ENCODE measurements around the gene MLN.

The MLN gene

GRCh38 chr6:33816911-33817310 lies 13.1 kb upstream of the MLN start:
- no peak overlapping the region for H3K27ac ChIP-seq (ENCODE audit: insufficient read depth in 1 of 2, low read depth in 1 of 2, low read length in 2 of 2, poor library complexity in 1 of 2, severe bottlenecking in 2 of 2)
- H3K4me3 ChIP-seq (ENCODE audit: control insufficient read depth in 1 of 7, extremely low read depth in 1 of 7, insufficient read depth in 4 of 7, low read depth in 2 of 7, low read length in 6 of 7), result no peak overlapping the region
- CTCF ChIA-PET, result interaction anchor here (1.0 kb wide), 1 partner anchor 10 kb away, joined by 3 read pairs; no protein-coding TSS in a partner anchor
- 93% methylated on average over 5 of the region's 8 CpGs for WGBS (ENCODE audit: insufficient coverage)
- POLR2A ChIA-PET, result no interaction called here
- no peak for DNase-seq
- H3K36me3 ChIP-seq (ENCODE audit: control insufficient read depth in 4 of 4, insufficient read depth in 4 of 4, low read length in 3 of 4), result no peaks in the 10 kb centered on the region
- peaks cover 0 to 26% (median 11%) of the 10 kb centered on the region in 5 experiments for H3K27me3 ChIP-seq (replicated peaks in 2 of 5; ENCODE audit: control insufficient read depth in 4 of 5, insufficient read depth in 5 of 5, low read length in 4 of 5)
- H3K9me3 ChIP-seq (ENCODE audit: control extremely low read depth in 1 of 5, control insufficient read depth in 4 of 5, insufficient read depth in 2 of 5, low read depth in 1 of 5, low read length in 4 of 5), result no peaks in the 10 kb centered on the region
- peaks cover 0 to 18% (median 17%) of the 10 kb centered on the region in 4 experiments for H3K4me1 ChIP-seq (ENCODE audit: control extremely low read depth in 1 of 4, control insufficient read depth in 4 of 4, insufficient read depth in 4 of 4, low read length in 3 of 4)

- ChIA-PET POLR2A (interaction anchor here (0.5 kb wide), 1 partner anchor 196 kb away, joined by 7 read pairs; no protein-coding TSS in a partner anchor), CTCF (interaction anchor here (1.6 to 1.8 kb wide), 2 partner anchors 9 to 35 kb away, joined by 5 to 6 read pairs; no protein-coding TSS in a partner anchor)
- Histone ChIP-seq H3K36me3 (ENCODE audit: control insufficient read depth in 4 of 4, insufficient read depth in 4 of 4, low read length in 3 of 4) (no peaks in the 10 kb centered on the region), H3K4me1 (ENCODE audit: control extremely low read depth in 1 of 4, control insufficient read depth in 4 of 4, insufficient read depth in 4 of 4, low read length in 3 of 4) (peaks cover 0 to 8% (median 7%) of the 10 kb centered on the region in 4 experiments), H3K9me3 (ENCODE audit: control extremely low read depth in 1 of 5, control insufficient read depth in 4 of 5, insufficient read depth in 2 of 5, low read depth in 1 of 5, low read length in 4 of 5) (no peaks in the 10 kb centered on the region), H3K4me3 (ENCODE audit: control insufficient read depth in 1 of 7, extremely low read depth in 1 of 7, insufficient read depth in 4 of 7, low read depth in 2 of 7, low read length in 6 of 7) (no peak overlapping the region), H3K27me3 (replicated peaks in 2 of 5; ENCODE audit: control insufficient read depth in 4 of 5, insufficient read depth in 5 of 5, low read length in 4 of 5) (peaks cover 2 to 36% (median 15%) of the 10 kb centered on the region in 5 experiments), H3K27ac (ENCODE audit: insufficient read depth in 1 of 2, low read depth in 1 of 2, low read length in 2 of 2, poor library complexity in 1 of 2, severe bottlenecking in 2 of 2) (no peak overlapping the region)
- peak in 2 of 3 donors; percentile 41 to 53 for DNase-seq
- no CpG with 5 or more reads among the region's 1 CpG for WGBS (ENCODE audit: insufficient coverage)
These were observed 12.1 kb upstream of the MLN start for GRCh38 chr6:33815854-33816253.

DNA sequence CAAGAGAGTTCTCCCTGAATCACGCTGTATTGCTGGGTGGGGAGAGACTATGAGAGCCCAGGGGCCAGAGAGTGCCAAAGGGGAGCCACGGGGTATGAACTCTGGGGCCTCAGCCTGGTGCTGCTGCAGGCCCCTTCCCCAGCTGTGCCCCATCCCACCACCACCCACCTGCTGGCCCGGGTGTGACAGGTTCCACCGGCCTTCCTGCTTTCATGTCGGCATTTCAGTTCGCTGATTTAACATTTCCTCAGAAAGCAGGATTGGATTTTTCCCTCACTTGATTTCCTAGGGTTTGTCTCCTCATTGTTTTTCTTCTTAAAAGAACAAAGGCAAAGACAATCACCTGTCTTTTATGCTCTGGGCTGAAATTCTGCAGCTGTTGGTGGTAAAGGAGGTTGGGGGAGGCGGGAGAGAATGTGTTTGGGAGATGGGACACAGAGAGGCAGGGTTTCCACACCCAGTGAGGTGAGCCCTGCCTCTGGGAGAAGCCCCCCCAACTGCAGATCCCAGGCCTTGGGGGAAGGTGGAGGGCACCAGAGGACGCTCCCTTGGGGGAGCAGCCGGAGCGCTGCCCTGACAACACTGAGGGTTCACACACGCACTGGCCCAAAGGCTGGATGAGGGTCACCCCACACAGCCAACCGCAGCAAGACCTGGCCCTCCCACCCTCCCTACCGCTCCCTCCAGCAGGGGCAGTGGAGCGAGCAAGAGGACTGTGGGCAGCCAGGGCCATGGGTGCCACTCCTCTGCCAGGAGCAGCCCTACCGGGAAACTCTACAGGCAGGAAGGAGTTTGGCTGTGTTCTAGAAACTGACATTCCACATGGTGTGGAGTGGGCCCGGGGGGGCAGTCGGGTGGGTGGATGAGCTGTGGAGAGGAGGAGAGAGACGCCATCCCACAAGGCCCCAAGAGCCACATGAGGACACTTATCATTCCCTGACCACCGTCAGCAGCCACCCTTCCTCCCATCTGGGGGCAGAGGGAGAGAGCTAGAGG lies 10.5 kb upstream of the MLN start:
- WGBS (ENCODE audit: insufficient coverage), result 74% methylated on average over 14 of the region's 19 CpGs
- Histone ChIP-seq H3K9me3 (ENCODE audit: control extremely low read depth in 1 of 5, control insufficient read depth in 4 of 5, insufficient read depth in 2 of 5, low read depth in 1 of 5, low read length in 4 of 5) (no peaks in the 10 kb centered on the region), H3K36me3 (ENCODE audit: control insufficient read depth in 4 of 4, insufficient read depth in 4 of 4, low read length in 3 of 4) (no peaks in the 10 kb centered on the region), H3K4me3 (ENCODE audit: control insufficient read depth in 1 of 7, extremely low read depth in 1 of 7, insufficient read depth in 4 of 7, low read depth in 2 of 7, low read length in 6 of 7) (no peak overlapping the region), H3K27me3 (replicated peaks in 2 of 5; ENCODE audit: control insufficient read depth in 4 of 5, insufficient read depth in 5 of 5, low read length in 4 of 5) (peaks cover 2 to 42% (median 16%) of the 10 kb centered on the region in 5 experiments), H3K27ac (ENCODE audit: insufficient read depth in 1 of 2, low read depth in 1 of 2, low read length in 2 of 2, poor library complexity in 1 of 2, severe bottlenecking in 2 of 2) (no peak overlapping the region), H3K4me1 (ENCODE audit: control extremely low read depth in 1 of 4, control insufficient read depth in 4 of 4, insufficient read depth in 4 of 4, low read length in 3 of 4) (peaks cover 0 to 5% (median 0%) of the 10 kb centered on the region in 4 experiments)
- no peak for DNase-seq
- ChIA-PET CTCF (interaction anchor here (1.6 to 1.8 kb wide), 2 partner anchors 8 to 36 kb away, joined by 5 to 6 read pairs; no protein-coding TSS in a partner anchor), POLR2A (no interaction called here)

DNA sequence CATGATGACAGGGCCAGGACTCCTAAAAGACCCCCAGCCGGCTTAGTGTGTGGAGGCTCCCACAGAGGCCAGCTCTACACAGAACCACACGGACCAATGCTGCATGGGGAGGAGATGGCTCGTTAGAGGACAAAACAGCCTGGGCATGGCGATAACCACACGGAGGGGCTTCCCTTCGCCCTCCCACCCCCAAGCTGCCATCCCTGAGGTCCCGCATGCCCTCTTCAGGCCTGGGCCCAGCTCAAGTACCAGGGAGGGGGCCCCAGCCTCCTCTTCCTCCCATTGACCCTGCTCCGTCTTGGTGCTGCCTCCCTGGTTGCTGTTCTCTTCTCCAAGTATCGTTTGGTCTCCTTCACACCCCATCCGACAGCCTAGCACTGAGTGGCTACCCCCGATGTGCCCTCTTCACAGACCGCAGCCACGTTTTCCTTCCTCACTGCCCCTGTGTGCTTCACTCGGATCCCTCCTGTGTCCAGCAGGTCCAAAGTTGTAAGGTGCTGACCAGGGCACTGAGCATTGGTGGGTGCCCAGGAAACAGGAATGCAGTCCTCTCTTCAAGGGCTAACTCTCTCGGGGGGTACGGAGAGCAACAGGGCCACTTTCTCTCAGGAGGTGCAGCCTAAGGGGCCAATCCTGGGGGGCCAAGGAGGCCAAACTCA lies 9.6 kb upstream of the MLN start:
- H3K27ac ChIP-seq (ENCODE audit: insufficient read depth in 1 of 2, low read depth in 1 of 2, low read length in 2 of 2, poor library complexity in 1 of 2, severe bottlenecking in 2 of 2), result no peak overlapping the region
- no peaks in the 10 kb centered on the region for H3K36me3 ChIP-seq (ENCODE audit: control insufficient read depth in 4 of 4, insufficient read depth in 4 of 4, low read length in 3 of 4)
- H3K4me1 ChIP-seq (ENCODE audit: control extremely low read depth in 1 of 4, control insufficient read depth in 4 of 4, insufficient read depth in 4 of 4, low read length in 3 of 4), result peaks cover 0 to 7% (median 0%) of the 10 kb centered on the region in 4 experiments
- no peak overlapping the region for H3K4me3 ChIP-seq (ENCODE audit: control insufficient read depth in 1 of 7, extremely low read depth in 1 of 7, insufficient read depth in 4 of 7, low read depth in 2 of 7, low read length in 6 of 7)
- ChIA-PET CTCF (interaction anchor here (0.9 to 1.3 kb wide), 3 partner anchors 24 to 41 kb away, joined by 3 read pairs; partner anchors contain the start of gene LEMD2), POLR2A (no interaction called here)
- DNase-seq, result no peak
- 70% methylated on average over 16 of the region's 16 CpGs for WGBS (ENCODE audit: insufficient coverage)
- no peaks in the 10 kb centered on the region for H3K9me3 ChIP-seq (ENCODE audit: control extremely low read depth in 1 of 5, control insufficient read depth in 4 of 5, insufficient read depth in 2 of 5, low read depth in 1 of 5, low read length in 4 of 5)
- peaks cover 2 to 47% (median 19%) of the 10 kb centered on the region in 5 experiments for H3K27me3 ChIP-seq (replicated peaks in 2 of 5; ENCODE audit: control insufficient read depth in 4 of 5, insufficient read depth in 5 of 5, low read length in 4 of 5)

GRCh38 chr6:33812669-33813068 lies 8.9 kb upstream of the MLN start:
- no peak overlapping the region for H3K27ac ChIP-seq (ENCODE audit: insufficient read depth in 1 of 2, low read depth in 1 of 2, low read length in 2 of 2, poor library complexity in 1 of 2, severe bottlenecking in 2 of 2)
- WGBS (ENCODE audit: insufficient coverage), result 4% methylated on average over 7 of the region's 11 CpGs
- peaks cover 2 to 54% (median 19%) of the 10 kb centered on the region in 5 experiments for H3K27me3 ChIP-seq (replicated peaks in 2 of 5; ENCODE audit: control insufficient read depth in 4 of 5, insufficient read depth in 5 of 5, low read length in 4 of 5)
- H3K4me3 ChIP-seq (ENCODE audit: control insufficient read depth in 1 of 7, extremely low read depth in 1 of 7, insufficient read depth in 4 of 7, low read depth in 2 of 7, low read length in 6 of 7), result no peak overlapping the region
- no peaks in the 10 kb centered on the region for H3K36me3 ChIP-seq (ENCODE audit: control insufficient read depth in 4 of 4, insufficient read depth in 4 of 4, low read length in 3 of 4)
- H3K4me1 ChIP-seq (ENCODE audit: control extremely low read depth in 1 of 4, control insufficient read depth in 4 of 4, insufficient read depth in 4 of 4, low read length in 3 of 4), result peaks cover 0 to 11% (median 4%) of the 10 kb centered on the region in 4 experiments
- POLR2A ChIA-PET, result no interaction called here
- no peaks in the 10 kb centered on the region for H3K9me3 ChIP-seq (ENCODE audit: control extremely low read depth in 1 of 5, control insufficient read depth in 4 of 5, insufficient read depth in 2 of 5, low read depth in 1 of 5, low read length in 4 of 5)
- CTCF ChIA-PET, result interaction anchor here (0.8 to 1.3 kb wide), 4 partner anchors 11 to 40 kb away, joined by 3 read pairs; partner anchors contain the start of gene LEMD2
- peak; percentile 54 to 84 (median 81) for DNase-seq

DNA sequence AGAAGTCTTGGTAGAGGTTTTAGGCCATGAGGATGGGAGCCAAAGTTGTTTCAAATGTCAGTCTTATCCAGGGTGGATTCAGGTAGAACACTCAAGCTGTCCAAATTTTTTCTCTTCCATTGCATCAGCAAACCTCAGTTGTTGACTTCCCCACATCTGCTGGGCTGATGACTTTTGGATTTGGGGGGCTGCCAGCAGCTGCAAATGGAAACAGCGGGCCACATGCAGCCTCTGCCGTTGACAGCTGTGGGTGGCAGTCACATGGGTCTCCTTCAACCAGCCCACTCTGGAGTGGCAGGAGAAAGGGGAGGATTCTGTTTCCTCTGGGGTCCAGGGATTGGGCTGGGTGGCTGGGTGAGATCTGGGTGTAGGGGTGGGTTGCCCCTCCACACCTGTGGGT lies 5.8 kb upstream of the MLN start:
- DNase-seq, result peak in 2 of 3 donors; percentile 48 to 55
- POLR2A ChIA-PET, result no interaction called here
- Histone ChIP-seq H3K4me3 (ENCODE audit: control insufficient read depth in 1 of 7, extremely low read depth in 1 of 7, insufficient read depth in 4 of 7, low read depth in 2 of 7, low read length in 6 of 7) (no peak overlapping the region), H3K27me3 (replicated peaks in 2 of 5; ENCODE audit: control insufficient read depth in 4 of 5, insufficient read depth in 5 of 5, low read length in 4 of 5) (peaks cover 2 to 59% (median 25%) of the 10 kb centered on the region in 5 experiments), H3K36me3 (ENCODE audit: control insufficient read depth in 4 of 4, insufficient read depth in 4 of 4, low read length in 3 of 4) (no peaks in the 10 kb centered on the region), H3K4me1 (ENCODE audit: control extremely low read depth in 1 of 4, control insufficient read depth in 4 of 4, insufficient read depth in 4 of 4, low read length in 3 of 4) (peaks cover 0 to 16% (median 8%) of the 10 kb centered on the region in 4 experiments), H3K27ac (ENCODE audit: insufficient read depth in 1 of 2, low read depth in 1 of 2, low read length in 2 of 2, poor library complexity in 1 of 2, severe bottlenecking in 2 of 2) (no peak overlapping the region), H3K9me3 (ENCODE audit: control extremely low read depth in 1 of 5, control insufficient read depth in 4 of 5, insufficient read depth in 2 of 5, low read depth in 1 of 5, low read length in 4 of 5) (no peaks in the 10 kb centered on the region)
- WGBS (ENCODE audit: insufficient coverage), result no CpG with 5 or more reads among the region's 2 CpGs
- CTCF ChIA-PET, result no interaction called here
